GM21526 (cell line): ENCODE measurements around the gene ABCF1.

ENCODE experiments used
- ATAC-seq: cut with Tn5 transposase; IDR thresholded peaks from one replicate; pipeline ENCODE4 v1.9.1; 2021; ENCODE audit warnings: moderate library complexity; ENCODE audit not compliant: unreplicated experiment, low FRiP score

The ABCF1 gene

GRCh38 chr6:30599625-30600324 lies 28.5 kb downstream of the ABCF1 start:
- ATAC-seq = no peak

GRCh38 chr6:30600451-30600961 lies 29.3 kb downstream of the ABCF1 start:
- no peak for ATAC-seq

GRCh38 chr6:30601436-30601814 lies 30.2 kb downstream of the ABCF1 start:
- ATAC-seq = no peak

DNA sequence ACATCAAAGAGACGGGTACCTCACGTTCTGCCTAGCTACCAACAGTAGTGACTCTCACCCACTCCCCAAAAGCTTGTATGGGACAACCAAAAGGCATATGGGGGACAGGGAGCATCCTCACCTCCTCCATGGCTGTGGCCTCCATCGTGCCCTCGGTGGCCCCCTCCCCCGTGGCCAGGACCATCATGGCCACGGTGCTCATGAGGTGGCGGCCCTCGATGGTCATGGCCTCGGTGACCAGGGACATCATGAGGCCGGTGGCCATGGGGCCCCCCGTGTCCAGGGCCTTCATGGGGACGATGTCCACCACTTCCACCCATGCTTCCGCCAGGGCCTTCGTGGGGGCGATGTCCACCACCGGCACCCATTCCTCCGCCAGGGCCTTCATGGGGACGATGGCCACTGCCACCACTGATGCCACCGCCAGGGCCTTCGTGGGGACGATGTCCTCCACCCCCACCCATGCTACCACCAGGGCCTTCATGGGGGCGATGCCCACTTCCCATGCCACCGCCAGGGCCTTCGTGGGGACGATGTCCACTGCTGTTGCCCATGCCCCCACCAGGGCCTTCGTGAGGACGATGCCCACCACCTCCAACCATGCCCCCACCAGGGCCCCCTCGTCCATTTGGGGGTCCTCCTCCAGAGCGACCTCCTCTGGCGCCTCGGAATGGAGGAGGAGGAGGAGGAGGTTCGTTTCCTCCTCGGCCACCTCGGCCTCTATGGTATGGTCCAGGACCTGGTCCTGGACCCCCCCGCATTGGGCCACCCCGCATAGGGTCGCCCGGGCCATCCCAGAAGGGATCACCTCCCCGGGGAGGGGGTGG lies 30.8 kb downstream of the ABCF1 start:
- ATAC-seq = no peak

GRCh38 chr6:30603961-30604360 lies 32.7 kb downstream of the ABCF1 start:
- ATAC-seq = no peak

DNA sequence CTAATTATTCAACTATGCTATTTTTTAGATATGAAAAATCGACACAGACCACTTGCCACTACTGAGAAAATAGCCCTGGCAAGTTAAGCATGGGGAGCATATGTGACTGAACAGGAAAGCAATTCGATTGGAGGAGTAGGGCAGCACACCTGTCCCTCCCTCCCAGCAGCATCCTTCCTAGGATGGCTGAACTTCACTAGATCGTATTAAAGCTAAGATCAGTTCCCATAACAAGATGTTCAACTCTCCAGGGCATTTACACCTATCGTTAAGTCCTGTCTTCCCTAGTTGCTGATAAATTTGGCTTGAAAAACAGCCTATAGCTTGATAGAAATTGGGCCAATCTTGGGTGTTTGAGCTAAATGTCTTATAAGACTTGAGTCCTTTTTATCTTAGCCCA lies 38.8 kb downstream of the ABCF1 start:
- ATAC-seq = no peak

- no peak for ATAC-seq
Measured at GRCh38 chr6:30611150-30611855, 40.1 kb downstream of the ABCF1 start.

GRCh38 chr6:30611856-30612194 lies 40.6 kb downstream of the ABCF1 start:
- no peak for ATAC-seq

DNA sequence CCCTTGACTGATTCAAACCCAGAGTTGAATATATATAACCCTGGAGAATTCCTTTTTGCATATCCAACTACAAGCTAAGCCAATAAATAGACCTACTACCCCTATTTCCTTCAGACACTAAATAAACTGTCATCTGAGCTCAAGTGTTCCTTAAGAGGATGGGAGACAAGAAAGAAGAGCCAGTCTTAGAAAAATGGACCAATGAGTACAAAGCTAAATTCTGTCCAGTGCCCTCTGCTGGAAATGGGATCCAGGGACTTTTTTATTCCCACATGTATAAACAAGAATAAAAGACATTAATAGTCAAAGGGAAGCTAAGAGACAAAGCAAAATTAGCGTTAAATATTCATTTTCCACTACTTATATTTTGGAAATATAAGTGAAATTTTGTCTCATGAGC lies 41.0 kb downstream of the ABCF1 start:
- no peak for ATAC-seq

DNA sequence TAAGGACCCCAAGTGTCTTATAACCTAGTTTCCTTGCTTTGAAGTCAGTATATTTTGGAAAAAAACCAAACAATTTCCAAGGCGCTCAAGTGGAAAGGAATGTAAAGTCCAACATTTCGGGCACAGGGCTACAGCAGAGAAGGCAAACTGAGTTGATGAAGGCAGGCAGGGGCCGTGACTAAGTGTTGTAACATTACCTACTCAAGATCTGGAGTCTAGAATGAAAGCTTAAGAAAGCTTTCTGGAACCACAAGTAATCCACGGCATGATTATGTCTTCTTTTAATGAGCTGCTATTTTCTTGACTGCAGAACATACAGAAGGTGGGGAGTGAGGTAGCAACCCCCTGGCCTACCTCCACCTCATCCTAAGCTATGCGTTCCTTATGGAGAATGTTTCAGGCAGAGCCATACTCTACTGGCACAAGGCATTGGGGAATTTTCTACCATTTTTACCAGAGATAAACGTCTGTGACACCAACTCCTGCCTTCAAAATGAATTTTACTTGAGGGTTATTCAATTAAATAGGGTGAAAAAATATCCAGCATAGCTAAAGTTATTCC lies 41.5 kb downstream of the ABCF1 start:
- no peak for ATAC-seq

- ATAC-seq = no peak
Measured at GRCh38 chr6:30613251-30614043, 42.2 kb downstream of the ABCF1 start.

DNA sequence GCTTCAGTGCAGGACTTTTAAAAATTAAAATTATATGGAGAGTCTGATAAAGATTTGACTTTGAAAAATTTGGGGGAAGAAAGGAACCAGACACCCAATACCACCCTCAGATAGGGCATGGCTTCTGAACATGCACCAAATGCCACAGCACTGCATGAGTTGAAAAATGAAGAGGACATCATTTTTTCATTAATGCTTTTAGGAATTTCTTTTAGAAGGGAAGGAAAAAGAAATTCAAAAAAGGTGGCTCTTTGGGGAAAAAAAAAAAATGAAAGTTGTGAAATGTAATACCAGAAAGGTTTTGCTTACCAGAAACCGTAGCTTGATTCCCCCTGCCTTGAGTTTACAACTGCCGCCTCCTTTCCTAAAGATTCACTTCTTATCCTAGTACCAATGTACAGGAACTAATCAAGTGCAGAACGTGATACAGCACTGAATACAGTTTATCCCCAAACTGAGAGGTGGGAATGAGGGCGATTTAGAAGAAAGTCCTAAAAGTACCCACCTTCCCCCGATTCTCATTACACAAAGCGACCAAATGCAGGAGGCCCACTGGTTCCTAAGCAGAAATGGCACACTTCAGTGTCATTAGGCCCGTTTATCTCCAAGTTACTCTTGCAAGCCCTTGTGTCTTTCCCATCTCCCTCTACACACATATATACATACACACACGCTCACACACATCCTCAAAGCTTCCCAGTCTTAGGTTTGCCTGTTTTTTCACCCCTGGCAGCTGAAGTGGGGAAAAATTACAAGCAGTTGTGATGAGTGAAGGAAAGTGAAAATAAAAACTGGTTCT lies 43.0 kb downstream of the ABCF1 start:
- no peak for ATAC-seq

- peak; percentile 42 for ATAC-seq
Measured at GRCh38 chr6:30614843-30615218, 43.6 kb downstream of the ABCF1 start.

DNA sequence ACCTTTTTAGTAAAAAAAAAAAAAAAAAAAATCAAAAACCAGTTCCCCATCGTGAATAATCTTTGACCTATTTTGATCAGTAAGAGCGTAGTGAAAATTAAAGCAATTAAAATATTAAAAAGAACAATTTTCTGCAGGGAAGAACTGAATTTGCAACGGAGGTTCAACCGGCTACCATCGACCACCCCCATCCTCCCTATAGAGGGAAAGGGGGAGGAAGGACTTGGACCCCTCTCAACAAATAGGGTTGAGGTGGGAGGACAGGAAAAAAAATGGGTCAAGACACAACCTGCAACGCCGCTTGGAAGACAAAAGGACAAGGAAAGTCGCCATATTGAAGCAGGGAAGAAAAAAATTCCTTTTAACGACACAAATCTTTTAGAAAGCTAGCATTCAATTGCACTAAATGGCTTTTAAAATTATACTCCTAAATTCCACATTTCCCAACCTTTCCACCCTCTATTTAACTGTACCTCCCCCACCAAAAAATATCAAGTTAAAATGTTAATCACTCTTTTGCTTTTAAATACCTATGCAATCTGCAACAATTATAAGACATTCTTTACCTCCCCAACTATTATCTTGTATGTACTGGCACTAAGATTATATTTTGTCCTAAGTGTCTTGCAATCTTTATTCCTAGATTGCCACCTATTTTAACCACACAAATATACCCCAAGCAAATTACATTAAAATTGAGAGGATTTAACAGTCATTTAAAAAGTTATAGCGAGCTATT lies 44.1 kb downstream of the ABCF1 start:
- ATAC-seq = no peak

DNA sequence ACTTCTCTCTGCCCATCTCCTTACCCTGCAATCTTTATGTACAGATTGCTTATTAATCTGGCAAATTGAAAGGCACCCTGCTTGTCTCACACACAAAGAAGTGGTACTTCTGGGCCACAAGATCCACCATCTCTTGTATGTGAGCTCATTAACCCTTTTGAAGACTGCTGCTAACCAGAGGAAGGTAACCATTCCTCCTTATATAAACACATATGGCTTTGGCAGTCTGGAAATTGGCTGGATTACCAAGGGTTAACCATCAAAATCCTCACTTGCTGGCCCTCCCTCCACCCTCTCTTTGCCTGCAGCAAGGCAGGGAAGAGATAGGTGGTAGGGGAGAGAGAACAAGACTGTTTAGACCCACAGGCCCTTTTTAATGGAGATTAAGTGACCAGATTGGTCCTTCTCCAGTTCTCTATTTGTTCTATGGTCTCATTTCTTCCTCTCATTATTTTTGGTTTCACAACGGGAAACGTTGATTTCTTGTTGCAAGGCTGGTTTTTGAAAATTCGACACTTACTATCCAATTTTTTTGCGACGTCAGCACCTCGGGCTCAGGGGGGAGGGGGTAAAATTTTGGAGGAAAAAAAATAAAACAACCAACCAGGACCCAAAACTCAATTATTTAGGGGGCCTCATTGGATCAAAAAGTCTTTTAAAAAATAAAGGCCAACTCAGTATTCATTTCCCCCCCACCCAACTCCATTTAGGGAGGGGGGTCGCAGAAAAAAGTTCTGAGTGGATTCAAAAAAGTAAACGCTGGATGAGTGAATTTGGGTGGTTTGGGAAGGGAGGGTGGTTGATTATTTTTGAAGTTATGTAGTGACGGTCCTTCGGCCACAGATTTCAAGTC lies 44.9 kb downstream of the ABCF1 start:
- ATAC-seq = no peak

- ATAC-seq = peak; percentile 65
Measured at GRCh38 chr6:30616811-30617564, 45.7 kb downstream of the ABCF1 start, which contains the start of gene PPP1R10. Gene PPP1R10, minus strand, starts transcription at chr6:30617243. Its CDS starts 7,299 bp downstream, at chr6:30609944.
